Stimulated activated CD8-positive, alpha-beta memory T cell treated with anti-CD3 and anti-CD28 coated beads, Interleukin-15, amount 100 ng/mL, for 4 hours (primary cell): ENCODE results near the gene CLIP1.

ENCODE experiments used
- DNase-seq, 2 donors: peaks; one replicate each; pipeline ENCODE4 v3.0.0-alpha.2; 2020; ENCODE audit warnings: low read depth in 2 of 2

Gene CLIP1

DNA sequence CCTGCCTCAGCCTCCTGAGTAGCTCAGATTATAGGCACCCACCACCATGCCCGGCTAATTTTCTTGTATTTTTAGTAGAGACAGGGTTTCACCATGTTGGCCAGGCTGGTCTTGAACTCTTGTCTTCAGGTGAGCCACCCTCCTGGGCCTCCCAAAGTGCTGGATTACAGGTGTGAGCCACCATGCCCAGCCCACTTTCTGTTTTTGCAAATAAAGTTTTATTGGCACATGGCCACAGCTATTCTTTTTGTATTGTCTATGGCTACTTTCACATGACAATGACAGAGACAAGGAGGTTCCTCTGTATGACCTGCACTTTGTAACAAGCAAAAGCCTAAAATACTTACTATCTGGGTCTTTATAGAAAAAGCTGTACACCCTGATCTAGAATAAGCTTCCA is 176.9 kb downstream of the CLIP1 start:
- DNase-seq: no peak

DNA sequence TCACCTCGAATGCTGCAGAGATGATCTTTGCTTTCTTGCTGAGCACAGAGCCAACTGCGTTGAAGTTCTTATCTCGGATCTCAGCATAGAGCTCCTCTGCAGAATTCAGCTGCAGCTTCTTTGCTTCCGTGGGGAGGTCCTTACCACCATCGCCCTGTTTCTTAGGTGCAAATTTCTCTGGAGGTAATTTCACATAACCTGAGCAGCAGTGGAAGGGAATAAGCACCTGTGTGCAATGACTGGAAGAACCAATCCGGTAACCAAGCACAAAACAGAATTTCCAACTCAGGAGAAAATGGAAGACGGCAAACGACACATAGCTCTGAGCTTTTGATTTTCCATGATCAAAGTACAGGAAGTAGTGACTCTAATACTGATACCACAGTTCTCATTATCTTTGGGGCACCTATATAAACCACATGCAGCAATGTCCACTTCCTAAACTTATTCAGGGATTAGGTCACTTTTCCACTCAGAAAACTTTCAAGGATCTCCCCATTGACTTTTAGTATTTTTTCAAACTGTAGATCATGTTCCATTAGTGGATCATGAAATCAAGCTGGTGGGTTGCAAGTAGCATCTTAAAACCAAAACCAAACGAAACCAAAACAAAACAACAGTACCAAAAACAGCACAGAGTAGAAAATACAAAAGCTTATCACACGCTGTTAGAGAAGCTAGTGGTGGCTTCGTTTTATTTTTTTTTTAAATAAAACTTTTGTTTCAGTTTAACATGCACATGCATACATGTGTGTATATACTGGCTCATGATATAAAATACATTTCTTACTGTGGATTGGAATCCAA is 177.7 kb downstream of the CLIP1 start:
- no peak for DNase-seq

DNA sequence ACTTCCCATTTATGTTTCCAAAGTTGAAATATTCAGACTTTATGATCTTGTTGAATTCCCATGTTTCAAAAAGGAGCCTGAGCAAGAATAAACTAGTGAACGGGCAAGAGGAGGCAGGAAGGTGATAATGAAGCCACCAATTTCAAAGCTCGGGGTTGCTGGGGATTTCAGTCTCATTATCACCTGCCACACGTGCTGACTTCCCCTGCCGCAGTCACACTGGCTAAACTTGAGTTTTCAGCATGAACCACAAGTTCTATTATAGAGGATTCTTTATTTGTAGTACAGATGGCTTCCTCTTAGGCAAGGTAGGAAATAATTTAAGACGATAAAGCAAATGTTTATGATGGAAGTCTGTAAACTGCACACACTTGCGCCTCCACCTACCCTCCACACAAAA is 178.5 kb downstream of the CLIP1 start:
- no peak for DNase-seq

DNA sequence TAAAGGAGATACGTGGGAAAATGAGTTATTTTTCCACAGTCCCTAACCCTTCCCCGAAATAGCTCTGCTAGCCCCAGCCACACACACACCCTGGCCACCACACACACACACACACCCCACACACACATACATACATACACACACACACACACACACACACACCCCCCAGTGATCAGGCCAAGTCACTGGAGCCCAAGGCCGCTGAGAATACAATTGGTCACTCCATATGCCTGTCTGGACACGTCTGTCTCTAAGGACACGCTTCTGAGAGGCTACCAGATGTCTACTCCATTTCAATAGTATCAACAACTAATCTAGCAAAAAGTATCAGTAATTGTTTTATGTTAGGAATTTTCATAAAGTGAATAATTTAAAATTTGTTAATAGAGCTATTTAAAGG is 183.6 kb downstream of the CLIP1 start:
- DNase-seq: no peak

DNA sequence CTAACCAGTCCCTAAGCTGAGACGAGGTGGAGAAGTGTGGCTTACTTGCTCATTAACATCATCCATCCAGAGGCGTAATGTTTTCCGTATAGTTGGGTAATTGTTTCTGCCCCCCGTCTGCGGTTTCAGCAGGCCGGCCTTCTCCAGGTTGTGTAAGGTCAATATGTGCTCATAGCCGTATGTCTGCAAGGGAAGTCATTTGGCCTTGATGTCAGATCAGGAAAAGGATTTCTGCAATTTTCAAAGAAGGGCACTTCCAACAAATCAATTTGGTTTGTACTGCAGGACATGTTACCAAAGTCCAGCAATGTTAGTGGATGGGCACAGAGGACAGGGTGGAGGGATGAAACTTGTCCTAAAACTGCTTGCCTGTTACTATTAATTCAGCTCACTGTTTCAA is 186.7 kb downstream of the CLIP1 start:
- no peak for DNase-seq

DNA sequence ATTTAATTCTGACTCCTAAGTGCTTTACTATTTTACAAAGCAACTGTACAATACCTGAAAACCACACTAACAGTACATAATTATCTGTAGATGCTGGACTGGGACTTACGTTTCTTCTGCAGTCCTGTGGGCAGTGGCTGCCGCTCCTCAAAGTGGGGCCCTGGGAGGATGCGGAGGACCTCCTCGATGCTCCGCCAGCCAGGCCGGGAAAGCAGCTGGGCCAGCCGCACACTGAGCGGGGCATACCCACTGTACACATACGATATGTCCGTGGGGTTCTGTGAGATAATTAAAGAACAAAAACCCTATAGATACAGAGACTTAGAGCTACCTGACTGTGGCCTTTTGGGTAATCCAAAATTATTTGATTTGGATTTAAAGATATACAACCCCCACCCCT is 189.8 kb downstream of the CLIP1 start:
- DNase-seq: no peak

DNA sequence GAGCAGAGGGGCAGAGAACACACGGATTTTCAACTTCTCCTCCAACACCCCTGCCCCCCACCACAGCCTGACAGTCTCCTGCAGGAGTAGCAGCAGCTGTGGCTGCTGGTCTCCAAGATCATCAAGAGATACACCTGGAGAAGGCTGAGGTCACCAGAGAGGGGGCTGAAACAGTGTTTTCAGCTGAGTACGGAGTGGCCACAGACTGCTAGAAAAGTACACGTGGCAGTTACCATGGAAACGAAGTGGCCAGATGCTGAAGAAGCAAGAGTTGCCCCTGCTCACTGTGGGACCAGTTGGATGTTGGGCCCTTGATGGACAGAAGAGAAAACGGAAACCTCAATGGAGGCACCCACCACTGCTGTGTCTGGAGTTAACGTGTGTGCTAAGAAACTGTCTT is 191.7 kb downstream of the CLIP1 start:
- DNase-seq: no peak

DNA sequence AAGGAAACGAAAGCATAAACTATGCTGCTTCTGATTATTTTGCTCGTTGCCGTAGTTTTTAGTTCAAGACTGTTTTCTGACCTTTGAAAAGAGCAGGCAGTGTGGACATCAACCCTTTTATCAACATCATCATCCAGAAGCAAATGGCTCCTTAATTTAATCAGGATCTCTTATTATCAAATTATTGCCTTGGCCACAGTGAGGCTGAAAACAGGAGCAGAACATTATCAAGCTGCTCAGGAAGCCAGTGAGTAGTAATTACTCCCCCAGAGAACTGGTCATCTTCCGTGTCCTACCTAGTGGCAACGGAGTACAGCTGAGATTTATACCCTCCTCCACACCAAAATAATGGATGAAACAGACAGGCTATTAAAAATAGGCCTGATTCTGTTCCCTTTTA is 194.4 kb downstream of the CLIP1 start:
- DNase-seq: no peak

DNA sequence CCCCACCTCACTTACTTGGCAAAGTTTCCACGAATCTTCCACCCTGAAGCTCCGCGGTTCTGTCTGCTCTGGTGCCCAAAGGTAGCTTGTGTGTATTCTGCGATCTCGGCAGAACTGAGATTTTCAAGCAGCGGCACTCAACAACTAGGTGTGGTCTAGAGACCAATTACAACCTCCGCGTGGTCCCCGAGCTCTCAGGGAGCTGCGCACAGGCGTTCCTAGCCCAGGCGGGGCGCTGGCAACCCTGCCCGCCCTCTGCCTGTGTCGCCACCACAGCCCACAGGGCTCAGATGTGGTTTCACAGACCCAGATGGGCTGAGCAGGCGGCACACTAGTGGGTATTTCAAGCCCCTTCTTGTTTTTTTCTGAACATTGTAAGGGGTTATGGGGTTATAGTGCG is 195.1 kb downstream of the CLIP1 start:
- DNase-seq: peak; percentile 36 to 41

DNA sequence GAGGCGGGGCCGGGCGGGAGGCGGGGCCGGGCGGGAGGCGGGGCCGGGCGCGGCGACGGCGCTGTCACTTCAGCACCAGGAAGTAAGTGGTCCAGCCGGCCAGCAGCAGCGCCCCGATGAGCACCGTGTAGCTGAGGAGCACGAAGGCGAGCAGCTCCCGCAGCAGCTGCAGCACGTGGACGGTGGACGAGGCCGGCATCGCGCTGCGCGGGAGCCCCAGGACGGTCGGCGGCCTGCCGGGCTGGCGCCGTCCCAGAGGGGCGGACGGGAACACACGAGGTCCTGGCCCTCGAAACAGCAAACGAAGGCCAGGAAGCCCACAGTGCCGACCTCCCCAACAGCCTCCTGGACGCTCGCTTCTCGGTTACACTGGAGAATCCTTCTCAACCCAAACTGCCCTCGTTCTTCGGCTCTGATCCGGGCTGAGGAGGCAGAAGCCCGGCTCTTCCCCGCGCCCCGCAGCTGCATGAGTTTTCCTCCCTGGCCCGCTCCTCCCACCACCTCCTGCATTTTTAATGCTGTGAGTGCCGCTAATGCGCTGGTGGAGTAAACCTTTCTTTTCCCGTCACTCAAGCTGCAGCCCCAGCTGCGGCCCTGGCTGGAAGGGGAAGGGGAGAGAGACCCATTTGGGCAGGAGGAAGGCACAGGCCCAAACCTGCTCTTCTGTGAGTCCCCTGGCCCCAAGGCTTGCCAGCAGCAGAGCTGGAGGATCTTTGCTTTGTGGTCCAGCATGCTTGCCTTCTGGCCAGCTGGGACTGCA is 195.9 kb downstream of the CLIP1 start:
- no peak for DNase-seq

DNA sequence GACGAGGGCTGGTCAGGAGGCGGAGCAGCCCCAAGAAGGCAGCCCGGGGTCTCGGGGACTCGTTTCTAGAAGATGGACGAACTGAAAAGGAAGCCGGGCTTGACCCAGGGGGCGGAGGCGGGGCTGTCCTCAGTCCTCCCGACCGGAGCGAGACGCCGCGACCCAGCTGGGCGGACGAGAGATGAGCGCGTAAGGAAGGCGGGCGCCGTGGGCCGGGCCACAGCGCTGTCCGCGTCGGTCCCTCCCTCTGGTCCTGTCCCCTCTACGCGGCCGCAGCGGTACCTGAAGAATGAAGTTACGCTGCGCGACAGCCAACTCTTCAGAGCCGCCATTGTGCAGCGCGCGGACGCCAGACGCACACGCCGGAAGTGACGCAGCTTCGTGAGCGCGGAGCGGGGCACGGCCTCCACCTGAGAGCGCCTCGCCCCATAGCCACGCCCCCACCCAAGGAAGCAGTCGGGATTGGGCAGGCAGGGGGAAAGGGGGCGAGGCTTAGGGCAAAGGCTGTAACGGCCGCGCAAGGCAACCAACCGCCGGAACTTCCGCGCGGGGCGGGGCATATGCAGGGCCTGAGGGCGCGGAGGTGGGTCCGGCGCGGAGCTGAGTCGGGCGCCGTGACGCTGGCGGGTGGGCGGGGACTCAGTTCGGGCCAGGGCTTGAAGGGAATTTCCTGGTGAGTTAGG is 196.6 kb downstream of the CLIP1 start, which contains the start of gene DIABLO:
TSS of gene DIABLO (minus strand) at position 370 of the 683 bp plus-strand sequence. CDS start at position 332, 38 bp downstream.
- peak; percentile 100 for DNase-seq
